HepG2 (cell line): ENCODE results near the gene MAP1B. TPM values are rescaled to one million over a fixed set of nuclear protein-coding genes. Genes with fewer than 3 reads are reported as not detected.

ENCODE experiments used
- ATAC-seq: fragments of 200-7000 bp; cut with Tn5 transposase; 3 replicates; pipeline ENCODE4 v1.9.1; 2020; ENCODE audit warnings: mild to moderate bottlenecking, moderate library complexity
- BruUV-seq: library from RNA; stranded (reverse); fragments of 400-500 nt; replicated peaks from 2 replicates; lab custom pipeline; 2021; lab: Mats Ljungman, UMichigan
- CTCF ChIA-PET: fragments of 300-600 bp; formaldehyde crosslinking; extraction: SDS; loops from one replicate; lab custom pipeline; 2021; ENCODE audit warnings: low total read pairs, inconsistent platforms, low intra/inter-chr PET ratio; lab: Yijun Ruan, JAX
- POLR2A ChIA-PET: fragments of 350-600 bp; sonication (Branson Sonifier 250); formaldehyde crosslinking; loops from one replicate; lab custom pipeline; 2020; ENCODE audit warnings: antibody characterized with exemption, inconsistent platforms; lab: Yijun Ruan, JAX
- DNase-seq: peaks from one replicate; pipeline ENCODE4 v3.0.0-alpha.2; 2015; ENCODE audit warnings: low spot score
- FAIRE-seq: peaks from 3 replicates; lab custom pipeline; 2011; peaks lifted over from hg19 to GRCh38; lab: Jason Lieb, UNC
- H2AFZ ChIP-seq: one replicate; pipeline ENCODE4 v1.6.1; 2011; ENCODE audit warnings: low read length, inconsistent platforms
- H3K27ac ChIP-seq: fragments of 300-600 bp; 3 replicates; pipeline ENCODE4 v1.8.0; 2011; ENCODE audit warnings: mixed run types, mild to moderate bottlenecking, mixed read lengths, low read length, inconsistent platforms; ENCODE audit not compliant: insufficient read depth; ENCODE audit errors: extremely low read length
- H3K27me3 ChIP-seq, 2 experiments: fragments of 200-600 bp in 1 of 2; 2 replicates in 1 of 2; 3 replicates in 1 of 2; pipeline versions ENCODE4 v1.6.0 to v1.8.0; 2011; ENCODE audit warnings: low read length in 2 of 2, mild to moderate bottlenecking in 2 of 2, moderate library complexity in 2 of 2, inconsistent platforms in 1 of 2; ENCODE audit not compliant: insufficient read depth in 2 of 2, control insufficient read depth in 1 of 2
- H3K36me3 ChIP-seq, 2 experiments: fragments of 200-600 bp in 1 of 2; replicated peaks in 1 of 2; 2 replicates in 1 of 2; 3 replicates in 1 of 2; pipeline versions ENCODE4 v1.5.1 to v1.8.0; 2011; ENCODE audit warnings: low read length in 2 of 2, inconsistent platforms in 1 of 2; ENCODE audit not compliant: insufficient read depth in 2 of 2, control insufficient read depth in 1 of 2
- H3K4me1 ChIP-seq: 2 replicates; pipeline ENCODE4 v1.5.1; 2012; ENCODE audit warnings: low read length, inconsistent platforms; ENCODE audit not compliant: insufficient read depth
- H3K4me2 ChIP-seq: 2 replicates; pipeline ENCODE4 v1.6.0; 2011; ENCODE audit warnings: low read depth, low read length, inconsistent platforms
- H3K4me3 ChIP-seq, 3 experiments: fragments of 200-600 bp in 1 of 3; sonication (generic), shearing (Covaris generic) in 1 of 3; replicated peaks in 1 of 3; 2 replicates each; pipeline ENCODE4 v1.5.1; 2011 to 2016; ENCODE audit warnings: low read length in 3 of 3, inconsistent platforms in 2 of 3, low read depth in 2 of 3, mild to moderate bottlenecking in 2 of 3, control low read depth in 1 of 3, mixed read lengths in 1 of 3; ENCODE audit not compliant: insufficient read depth in 1 of 3
- H3K79me2 ChIP-seq: one replicate; pipeline ENCODE4 v1.6.1; 2011; ENCODE audit warnings: low read length, inconsistent platforms; ENCODE audit not compliant: insufficient read depth
- H3K9ac ChIP-seq: 2 replicates; pipeline ENCODE4 v1.6.0; 2011; ENCODE audit warnings: mild to moderate bottlenecking, low read depth, low read length, inconsistent platforms; ENCODE audit not compliant: insufficient read depth
- H3K9me3 ChIP-seq: 2 replicates; pipeline ENCODE4 v1.5.1; 2012; ENCODE audit warnings: mild to moderate bottlenecking, low read length
- H4K20me1 ChIP-seq: 2 replicates; pipeline ENCODE4 v1.6.0; 2011; ENCODE audit warnings: inconsistent platforms, mild to moderate bottlenecking, low read length, moderate library complexity; ENCODE audit not compliant: insufficient read depth
- FOSL2 ChIP-seq: sonication (generic); formaldehyde crosslinking; IDR thresholded peaks from 2 replicates; pipeline ENCODE4 v1.4.0; 2020; ENCODE audit warnings: missing genetic modification reagents
- LCORL ChIP-seq, 2 experiments: fragments of 450-650 bp in 1 of 2; sonication (generic) in 1 of 2; formaldehyde crosslinking in 1 of 2; IDR thresholded peaks; 2 replicates each; pipeline versions ENCODE4 v1.5.0 to v1.6.1; 2017 to 2020; ENCODE audit warnings: antibody characterized with exemption in 1 of 2, missing genetic modification reagents in 1 of 2
- NRL ChIP-seq: sonication (generic); formaldehyde crosslinking; IDR thresholded peaks from 2 replicates; pipeline ENCODE4 v1.5.0; 2020; ENCODE audit warnings: missing genetic modification reagents, mild to moderate bottlenecking, moderate library complexity, borderline replicate concordance
- RARA ChIP-seq: IDR thresholded peaks from 2 replicates; pipeline ENCODE4 v1.6.1; 2016; ENCODE audit warnings: missing genetic modification reagents, missing compliant biosample characterization
- SIN3B ChIP-seq: fragments of 150-350 bp; IDR thresholded peaks from 2 replicates; pipeline ENCODE4 v1.6.1; 2014; ENCODE audit warnings: low read length
- ZFP1 ChIP-seq: IDR thresholded peaks from 2 replicates; pipeline ENCODE4 v1.6.1; 2016
- ZMYM3 ChIP-seq: sonication (generic); formaldehyde crosslinking; IDR thresholded peaks from 2 replicates; pipeline ENCODE4 v1.5.1; 2020; ENCODE audit warnings: mild to moderate bottlenecking, missing genetic modification reagents
- ZNF335 ChIP-seq: sonication (generic); formaldehyde crosslinking; IDR thresholded peaks from 2 replicates; pipeline ENCODE4 v1.4.0; 2020; ENCODE audit warnings: missing genetic modification reagents
- ZNF674 ChIP-seq: sonication (generic); formaldehyde crosslinking; IDR thresholded peaks from 2 replicates; pipeline ENCODE4 v1.5.0; 2020; ENCODE audit warnings: low read depth, mild to moderate bottlenecking, missing genetic modification reagents
- ZNF737 ChIP-seq: sonication (generic); formaldehyde crosslinking; IDR thresholded peaks from 2 replicates; pipeline ENCODE4 v1.5.0; 2020; ENCODE audit warnings: missing genetic modification reagents, mild to moderate bottlenecking, borderline replicate concordance
- WGBS: methylation state at CpG from one replicate; pipeline ENCODE4 v1.1.6; 2017; ENCODE audit warnings: low lambda C conversion rate; 5-methylcytosine and 5-hydroxymethylcytosine counted together
- in situ Hi-C: cut with HindIII; loops from 2 replicates; pipeline ENCODE4 v1.10.0; 2017; ENCODE audit warnings: low pct_unique_long_range_greater_than_20kb; ENCODE audit not compliant: extremely low pct_ligation_motif_present
- intact Hi-C: fragments of 100-400 bp; cut with micrococcal nuclease; formaldehyde crosslinking; loops from one replicate; pipeline ENCODE4 v1.10.0; 2022; ENCODE audit not compliant: unreplicated experiment
- polyA plus RNA-seq, 8 experiments: library from polyadenylated mRNA; depleted of rRNA in 3 of 8; stranded (reverse) in 7 of 8; unstranded in 1 of 8; fragments of >200 nt; fragmentation: Illumina TruSeq in 4 of 8; extraction: Trizol in 4 of 8; gene quantifications; 2 replicates each; pipeline versions ENCODE4 v1.2.1 to v1.2.3, GENCODE V29; 2011 to 2016; ENCODE audit warnings: low read depth in 4 of 8, missing spikeins in 1 of 8, mixed read lengths in 1 of 8; ENCODE audit not compliant: insufficient read depth in 1 of 8
- total RNA-seq, 5 experiments: library from RNA; depleted of rRNA; stranded (reverse); fragments of >200 nt; fragmentation: Illumina TruSeq; extraction: Trizol; gene quantifications; 2 replicates each; pipeline ENCODE4 v1.2.3, GENCODE V29; 2016; ENCODE audit warnings: low read depth in 1 of 5
- TF ChIP-seq, protein P1 (sequence below): sonication (generic); formaldehyde crosslinking; IDR thresholded peaks from 2 replicates; pipeline ENCODE4 v1.4.0; 2020; ENCODE audit warnings: mild to moderate bottlenecking, missing genetic modification reagents
- TF ChIP-seq, protein P2 (sequence below): IDR thresholded peaks from 2 replicates; pipeline ENCODE4 v1.6.1; 2016; ENCODE audit warnings: low read depth, borderline replicate concordance
- TF ChIP-seq, protein P3 (sequence below): sonication (generic); formaldehyde crosslinking; IDR thresholded peaks from 2 replicates; pipeline ENCODE4 v1.4.0; 2020; ENCODE audit warnings: mild to moderate bottlenecking, missing genetic modification reagents, borderline replicate concordance

MAP1B gene
- total and polyA plus RNA-seq, 2 of the 13 experiments (the other 11 are each of a cell fraction or from before 2014, with no cell fraction given), result 3.3 to 6.2 TPM

DNA sequence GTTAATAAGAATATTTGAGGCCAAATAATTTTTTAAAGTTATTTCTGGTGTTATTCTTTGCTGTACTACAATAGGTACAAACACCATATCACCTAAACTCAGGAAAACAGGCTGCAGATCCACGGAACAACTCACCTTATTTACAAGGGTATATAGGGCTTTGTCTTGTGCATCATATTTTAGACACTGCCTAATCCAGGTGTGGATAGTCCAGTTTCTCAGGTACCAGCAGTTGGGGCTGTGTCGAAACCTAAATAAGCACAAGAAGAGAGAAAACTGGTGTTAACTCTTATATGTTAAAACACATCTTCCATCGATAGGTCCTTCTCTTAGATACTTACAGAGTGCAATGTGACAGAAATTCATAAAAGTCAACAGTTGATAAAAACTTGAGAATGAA is 130.6 kb downstream of the MAP1B start (continued):
- TF ChIP-seq ZNF674 (no peak), FOSL2 (no peak), LCORL (IDR thresholded peaks at IDR 0.05) (no peak), LCORL (CRISPR knock-in tag; IDR thresholded peaks at IDR 0.05) (no peak)
- TF ChIP-seq, protein P1, sequence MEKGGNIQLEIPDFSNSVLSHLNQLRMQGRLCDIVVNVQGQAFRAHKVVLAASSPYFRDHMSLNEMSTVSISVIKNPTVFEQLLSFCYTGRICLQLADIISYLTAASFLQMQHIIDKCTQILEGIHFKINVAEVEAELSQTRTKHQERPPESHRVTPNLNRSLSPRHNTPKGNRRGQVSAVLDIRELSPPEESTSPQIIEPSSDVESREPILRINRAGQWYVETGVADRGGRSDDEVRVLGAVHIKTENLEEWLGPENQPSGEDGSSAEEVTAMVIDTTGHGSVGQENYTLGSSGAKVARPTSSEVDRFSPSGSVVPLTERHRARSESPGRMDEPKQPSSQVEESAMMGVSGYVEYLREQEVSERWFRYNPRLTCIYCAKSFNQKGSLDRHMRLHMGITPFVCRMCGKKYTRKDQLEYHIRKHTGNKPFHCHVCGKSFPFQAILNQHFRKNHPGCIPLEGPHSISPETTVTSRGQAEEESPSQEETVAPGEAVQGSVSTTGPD (CRISPR knock-in tag), result no peak
- TF ChIP-seq, all 625 proteins: peak for 0

DNA sequence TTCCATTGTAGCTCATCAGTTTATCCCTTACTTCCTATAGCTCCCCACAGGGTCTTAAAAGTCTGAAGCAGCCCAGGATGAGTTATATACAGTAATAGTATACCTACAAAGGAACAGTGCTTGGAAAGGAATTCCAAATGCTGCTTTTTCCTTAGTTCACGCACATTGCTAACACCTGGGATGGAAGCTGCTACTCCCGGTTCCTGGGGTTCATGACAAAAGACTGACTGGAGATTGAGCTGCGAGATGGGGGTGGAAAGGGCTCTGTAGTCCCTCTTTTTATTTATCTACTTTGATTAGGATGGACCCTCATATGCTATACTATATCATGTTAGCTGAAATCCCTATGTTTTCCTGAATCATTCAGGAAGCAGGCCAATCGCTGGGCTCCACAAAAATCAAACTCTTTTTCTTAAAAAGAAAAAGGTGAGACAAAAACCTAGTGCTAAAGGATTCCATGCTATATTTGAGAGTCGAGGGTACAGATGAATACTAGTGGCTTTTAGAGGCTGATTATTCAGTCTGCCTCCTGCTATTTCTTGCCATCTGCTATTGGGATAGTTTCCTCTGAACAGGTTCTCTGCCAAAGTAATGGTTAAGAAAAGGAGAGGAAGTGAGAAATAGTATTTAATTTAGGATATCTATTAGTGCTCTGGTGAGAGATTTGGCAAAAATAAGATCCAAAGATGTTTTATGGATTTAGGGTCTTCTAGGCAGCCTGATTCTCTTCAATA is 131.6 kb downstream of the MAP1B start:
- no peak for DNase-seq
- H2AFZ ChIP-seq, result no peak overlapping the region
- BruUV-seq, result no TSS peak
- no peak for ATAC-seq
- H3K27ac ChIP-seq, result no peak overlapping the region
- intact Hi-C loops, result no loop called here
- CTCF ChIA-PET, result no interaction called here
- H4K20me1 ChIP-seq, result peaks cover 4% of the 10 kb centered on the region; the same call in 1 of the 2 replicates
- no peak overlapping the region for H3K9ac ChIP-seq
- in situ Hi-C loops, result no loop called here
- H3K36me3 ChIP-seq, result peaks cover 10 to 27% of the 10 kb centered on the region in 2 experiments
- H3K4me2 ChIP-seq, result no peak overlapping the region
- peaks cover 7% of the 10 kb centered on the region for H3K79me2 ChIP-seq
- H3K9me3 ChIP-seq, result no peaks in the 10 kb centered on the region
- no peak for FAIRE-seq
- no peak overlapping the region for H3K4me3 ChIP-seq
- over 99% methylated on average over 5 of the region's 5 CpGs for WGBS
- POLR2A ChIA-PET, result interaction anchor here (0.6 kb wide), 1 partner anchor 81 kb away, joined by 3 read pairs; no protein-coding TSS in a partner anchor
- peaks cover 37% of the 10 kb centered on the region for H3K4me1 ChIP-seq
- H3K27me3 ChIP-seq, result no peaks in the 10 kb centered on the region
- TF ChIP-seq ZNF335 (no peak), ZNF737 (CRISPR knock-in tag) (no peak), NRL (CRISPR knock-in tag) (no peak), SIN3B (no peak), RARA (CRISPR knock-in tag) (no peak), ZMYM3 (CRISPR knock-in tag) (no peak), ZFP1 (CRISPR knock-in tag) (no peak)
- TF ChIP-seq, protein P2, sequence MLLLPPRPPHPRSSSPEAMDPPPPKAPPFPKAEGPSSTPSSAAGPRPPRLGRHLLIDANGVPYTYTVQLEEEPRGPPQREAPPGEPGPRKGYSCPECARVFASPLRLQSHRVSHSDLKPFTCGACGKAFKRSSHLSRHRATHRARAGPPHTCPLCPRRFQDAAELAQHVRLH (CRISPR knock-in tag), result no peak
- TF ChIP-seq, protein P3, sequence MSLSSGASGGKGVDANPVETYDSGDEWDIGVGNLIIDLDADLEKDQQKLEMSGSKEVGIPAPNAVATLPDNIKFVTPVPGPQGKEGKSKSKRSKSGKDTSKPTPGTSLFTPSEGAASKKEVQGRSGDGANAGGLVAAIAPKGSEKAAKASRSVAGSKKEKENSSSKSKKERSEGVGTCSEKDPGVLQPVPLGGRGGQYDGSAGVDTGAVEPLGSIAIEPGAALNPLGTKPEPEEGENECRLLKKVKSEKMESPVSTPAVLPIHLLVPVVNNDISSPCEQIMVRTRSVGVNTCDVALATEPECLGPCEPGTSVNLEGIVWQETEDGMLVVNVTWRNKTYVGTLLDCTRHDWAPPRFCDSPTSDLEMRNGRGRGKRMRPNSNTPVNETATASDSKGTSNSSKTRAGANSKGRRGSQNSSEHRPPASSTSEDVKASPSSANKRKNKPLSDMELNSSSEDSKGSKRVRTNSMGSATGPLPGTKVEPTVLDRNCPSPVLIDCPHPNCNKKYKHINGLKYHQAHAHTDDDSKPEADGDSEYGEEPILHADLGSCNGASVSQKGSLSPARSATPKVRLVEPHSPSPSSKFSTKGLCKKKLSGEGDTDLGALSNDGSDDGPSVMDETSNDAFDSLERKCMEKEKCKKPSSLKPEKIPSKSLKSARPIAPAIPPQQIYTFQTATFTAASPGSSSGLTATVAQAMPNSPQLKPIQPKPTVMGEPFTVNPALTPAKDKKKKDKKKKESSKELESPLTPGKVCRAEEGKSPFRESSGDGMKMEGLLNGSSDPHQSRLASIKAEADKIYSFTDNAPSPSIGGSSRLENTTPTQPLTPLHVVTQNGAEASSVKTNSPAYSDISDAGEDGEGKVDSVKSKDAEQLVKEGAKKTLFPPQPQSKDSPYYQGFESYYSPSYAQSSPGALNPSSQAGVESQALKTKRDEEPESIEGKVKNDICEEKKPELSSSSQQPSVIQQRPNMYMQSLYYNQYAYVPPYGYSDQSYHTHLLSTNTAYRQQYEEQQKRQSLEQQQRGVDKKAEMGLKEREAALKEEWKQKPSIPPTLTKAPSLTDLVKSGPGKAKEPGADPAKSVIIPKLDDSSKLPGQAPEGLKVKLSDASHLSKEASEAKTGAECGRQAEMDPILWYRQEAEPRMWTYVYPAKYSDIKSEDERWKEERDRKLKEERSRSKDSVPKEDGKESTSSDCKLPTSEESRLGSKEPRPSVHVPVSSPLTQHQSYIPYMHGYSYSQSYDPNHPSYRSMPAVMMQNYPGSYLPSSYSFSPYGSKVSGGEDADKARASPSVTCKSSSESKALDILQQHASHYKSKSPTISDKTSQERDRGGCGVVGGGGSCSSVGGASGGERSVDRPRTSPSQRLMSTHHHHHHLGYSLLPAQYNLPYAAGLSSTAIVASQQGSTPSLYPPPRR (CRISPR knock-in tag), result no peak
